Breast epithelium (tissue), 4 donors: ENCODE results near the gene ROS1. TPM values are rescaled to one million over a fixed set of nuclear protein-coding genes. Genes with fewer than 3 reads are reported as not detected.

ENCODE experiments used
- DNase-seq, 2 donors: peaks; one replicate each; pipeline ENCODE4 v3.0.0-alpha.2; 2019; ENCODE audit warnings: low spot score in 2 of 2
- H3K27ac ChIP-seq, 2 donors: fragments of 200-600 bp; sonication (generic) in 1 of 2; one replicate each; pipeline ENCODE4 v1.5.1; 2016 to 2019; ENCODE audit warnings: mild to moderate bottlenecking in 1 of 2
- H3K27me3 ChIP-seq, 2 donors: fragments of 200-600 bp; sonication (generic) in 1 of 2; one replicate each; pipeline versions ENCODE4 v1.5.1 to v1.6.0; 2017 to 2019; ENCODE audit warnings: control low read depth in 1 of 2, mild to moderate bottlenecking in 1 of 2
- H3K36me3 ChIP-seq: fragments of 200-600 bp; one replicate; pipeline ENCODE4 v1.5.1; 2019
- H3K4me1 ChIP-seq, 2 donors: fragments of 200-600 bp; sonication (generic); one replicate each; pipeline ENCODE4 v1.5.1; 2016 to 2019; ENCODE audit warnings: control low read depth in 1 of 2
- H3K4me3 ChIP-seq, 3 donors: fragments of 200-600 bp; sonication (generic); 1 replicate in 2 of 3; 2 replicates in 1 of 3; pipeline ENCODE4 v1.5.1; 2016 to 2019; ENCODE audit warnings: mild to moderate bottlenecking in 3 of 3, moderate library complexity in 2 of 3
- H3K9me3 ChIP-seq, 2 donors: fragments of 200-600 bp; sonication (generic) in 1 of 2; one replicate each; pipeline ENCODE4 v1.5.1; 2016 to 2019; ENCODE audit warnings: control low read depth in 1 of 2
- CTCF ChIP-seq, 3 donors: fragments of 450-650 bp; IDR thresholded peaks; one replicate each; pipeline ENCODE4 v1.5.1; 2016 to 2017; ENCODE audit warnings: antibody characterized with exemption in 3 of 3, mild to moderate bottlenecking in 3 of 3, moderate library complexity in 3 of 3
- POLR2A ChIP-seq: fragments of 450-650 bp; IDR thresholded peaks from one replicate; pipeline ENCODE4 v1.6.1; 2016; ENCODE audit warnings: antibody characterized with exemption, mild to moderate bottlenecking, moderate library complexity
- POLR2AphosphoS5 ChIP-seq, 3 donors: sonication (generic); formaldehyde crosslinking; IDR thresholded peaks; one replicate each; pipeline ENCODE4 v1.6.1; 2017; ENCODE audit warnings: antibody characterized with exemption in 3 of 3
- intact Hi-C: fragments of 100-400 bp; cut with DNase I; formaldehyde crosslinking; loops from one replicate; pipeline ENCODE4 v1.15.1; 2023; ENCODE audit warnings: low total_unique reads
- total RNA-seq, 3 donors: library from RNA; depleted of rRNA; stranded (reverse); fragments of >200 nt; gene quantifications; one replicate each; pipeline ENCODE4 v1.1.0, GENCODE V29; 2016

ROS1 gene
- total RNA-seq, 3 donors from 2014 or later = under 0.01 TPM; not detected in 2

DNA sequence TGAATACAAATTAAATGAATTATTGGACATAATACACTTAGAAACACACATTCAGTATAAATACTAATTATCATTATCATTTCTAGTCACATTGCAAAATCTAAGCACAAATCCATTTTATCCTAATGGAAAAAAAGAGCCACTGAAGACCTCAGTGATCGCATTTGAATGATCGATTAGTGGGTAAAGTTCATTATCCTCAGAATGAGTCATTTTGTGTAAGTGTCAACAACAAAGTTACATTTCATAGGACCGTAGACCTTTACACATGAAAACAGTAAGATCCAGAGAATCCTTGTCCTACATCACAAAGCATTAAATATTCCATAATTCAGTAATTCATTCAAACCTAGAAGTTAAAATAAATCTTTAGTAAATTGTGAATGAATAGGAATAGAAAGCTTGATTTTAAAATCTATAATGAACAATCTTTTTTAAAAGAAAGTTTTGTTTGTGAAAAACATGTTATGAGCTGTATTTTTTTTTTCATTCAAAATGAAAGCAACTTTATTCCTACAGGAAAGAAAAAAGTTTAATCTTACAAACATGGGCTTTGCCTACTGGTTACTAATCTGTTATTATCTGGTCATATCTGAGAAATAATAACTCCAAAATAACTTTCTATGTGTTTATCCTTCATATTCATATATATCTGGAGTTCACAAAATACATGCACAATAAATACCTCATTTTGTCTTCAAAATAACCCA lies 33.7 kb downstream of the ROS1 start:
- H3K4me1 ChIP-seq = no peaks in the 10 kb centered on the region
- H3K9me3 ChIP-seq = no peaks in the 10 kb centered on the region
- H3K27ac ChIP-seq = no peak overlapping the region
- DNase-seq = no peak
- peaks cover 0 to 5% of the 10 kb centered on the region in 2 donors for H3K27me3 ChIP-seq
- H3K36me3 ChIP-seq = no peaks in the 10 kb centered on the region
- intact Hi-C loops = no loop called here
- TF ChIP-seq POLR2AphosphoS5 (IDR thresholded peaks at IDR 0.05) (no peak), POLR2A (no peak), CTCF (IDR thresholded peaks at IDR 0.05) (no peak)
- H3K4me3 ChIP-seq = no peak overlapping the region

DNA sequence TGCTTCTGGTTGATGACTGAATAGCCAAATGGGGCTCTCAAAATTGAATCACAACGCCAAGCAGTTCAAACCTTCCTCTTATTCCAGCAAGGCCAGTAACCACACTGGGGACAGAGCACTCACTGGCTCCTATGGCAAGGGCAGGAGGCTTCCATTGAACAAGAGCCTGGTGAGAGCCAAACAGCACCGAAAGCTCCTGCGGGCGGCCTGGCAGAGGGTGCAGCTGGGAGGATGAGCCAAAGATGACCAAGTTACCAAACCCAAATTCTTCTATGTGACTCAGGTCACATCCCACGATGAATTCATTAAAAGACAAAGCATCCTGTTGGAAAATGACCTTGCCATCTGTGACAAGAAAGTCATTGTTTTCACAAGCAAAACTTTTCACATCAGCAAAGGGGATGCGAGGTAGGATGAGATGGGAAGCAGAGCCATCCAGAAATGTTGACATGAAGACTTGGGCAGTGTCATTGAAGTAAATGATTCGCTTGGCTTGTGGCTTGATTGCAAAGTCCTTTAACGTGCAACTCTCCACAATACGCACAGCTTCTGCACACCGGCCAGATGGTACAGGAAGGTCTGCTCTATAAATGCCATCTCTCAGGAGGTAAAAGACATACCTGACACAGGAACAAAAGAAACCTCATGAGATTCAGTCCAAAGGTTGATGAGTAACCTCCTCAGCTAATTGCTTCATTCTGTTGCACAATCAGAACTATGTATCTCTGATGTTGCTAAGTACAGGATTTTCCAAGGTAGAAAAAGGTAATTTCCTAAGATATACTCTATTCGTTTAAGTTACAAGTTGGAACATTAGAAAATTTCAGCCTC lies 36.3 kb downstream of the ROS1 start:
- no peaks in the 10 kb centered on the region for H3K4me1 ChIP-seq
- H3K4me3 ChIP-seq = no peak overlapping the region
- H3K27me3 ChIP-seq = peaks cover 0 to 5% of the 10 kb centered on the region in 2 donors
- no peak for TF ChIP-seq POLR2AphosphoS5 (IDR thresholded peaks at IDR 0.05)
- no peak for TF ChIP-seq POLR2A
- no peak for TF ChIP-seq CTCF (IDR thresholded peaks at IDR 0.05)
- no peaks in the 10 kb centered on the region for H3K9me3 ChIP-seq
- DNase-seq = no peak
- intact Hi-C loops = no loop called here
- no peak overlapping the region for H3K27ac ChIP-seq
- H3K36me3 ChIP-seq = no peaks in the 10 kb centered on the region

GRCh38 chr6:117387454-117387974 lies 38.2 kb downstream of the ROS1 start:
- H3K27me3 ChIP-seq = peaks cover 0 to under 1% of the 10 kb centered on the region in 2 donors
- H3K4me3 ChIP-seq = no peak overlapping the region
- TF ChIP-seq POLR2AphosphoS5 (IDR thresholded peaks at IDR 0.05) (no peak), POLR2A (no peak)
- no peaks in the 10 kb centered on the region for H3K36me3 ChIP-seq
- no peaks in the 10 kb centered on the region for H3K4me1 ChIP-seq
- no peak for DNase-seq
- no peaks in the 10 kb centered on the region for H3K9me3 ChIP-seq
- intact Hi-C loops = no loop called here
- H3K27ac ChIP-seq = no peak overlapping the region

- intact Hi-C loops = no loop called here
- no peak for TF ChIP-seq CTCF (IDR thresholded peaks at IDR 0.05)
- no peak for TF ChIP-seq POLR2AphosphoS5 (IDR thresholded peaks at IDR 0.05)
- H3K36me3 ChIP-seq = no peaks in the 10 kb centered on the region
- H3K9me3 ChIP-seq = no peaks in the 10 kb centered on the region
- DNase-seq = no peak
- H3K27me3 ChIP-seq = no peaks in the 10 kb centered on the region
- H3K27ac ChIP-seq = no peak overlapping the region
- no peak overlapping the region for H3K4me3 ChIP-seq
- no peaks in the 10 kb centered on the region for H3K4me1 ChIP-seq
These were observed 41.1 kb downstream of the ROS1 start for GRCh38 chr6:117384659-117385058.

- H3K27ac ChIP-seq = no peak overlapping the region
- no peaks in the 10 kb centered on the region for H3K36me3 ChIP-seq
- H3K27me3 ChIP-seq = no peaks in the 10 kb centered on the region
- intact Hi-C loops = no loop called here
- no peak for DNase-seq
- no peak for TF ChIP-seq CTCF (IDR thresholded peaks at IDR 0.05)
- TF ChIP-seq POLR2AphosphoS5 (IDR thresholded peaks at IDR 0.05) = no peak
- TF ChIP-seq POLR2A = no peak
- H3K4me1 ChIP-seq = no peaks in the 10 kb centered on the region
- no peaks in the 10 kb centered on the region for H3K9me3 ChIP-seq
- H3K4me3 ChIP-seq = no peak overlapping the region
These were observed 44.0 kb downstream of the ROS1 start for GRCh38 chr6:117381749-117382148.
